Fibroblast of villous mesenchyme (primary cell): ENCODE data around the gene GJD3. TPM values are rescaled to one million over a fixed set of nuclear protein-coding genes. Genes with fewer than 3 reads are reported as not detected.
A peak's percentile ranks its signal among the peaks of the same experiment; 100 is the strongest.

Experiments used
- DNase-seq: peaks from one replicate; pipeline ENCODE4 v3.0.0-alpha.2; 2010; ENCODE audit warnings: low read depth
- H3K4me3 ChIP-seq: 2 replicates; pipeline ENCODE4 v1.5.1; 2011; ENCODE audit warnings: low read depth, mild to moderate bottlenecking, low read length
- total RNA-seq: library from RNA; depleted of rRNA; stranded (reverse); fragments of >200 nt; gene quantifications from 2 replicates; pipeline ENCODE4 v1.2.3, GENCODE V29; 2012
- TF ChIP-seq, protein P1 (sequence below): IDR thresholded peaks from 2 replicates; pipeline ENCODE4 v1.5.1; 2012; ENCODE audit warnings: low read depth, mild to moderate bottlenecking, low read length; ENCODE audit not compliant: insufficient read depth

The GJD3 gene
- total RNA-seq, 1 donor = 2.2 TPM

DNA sequence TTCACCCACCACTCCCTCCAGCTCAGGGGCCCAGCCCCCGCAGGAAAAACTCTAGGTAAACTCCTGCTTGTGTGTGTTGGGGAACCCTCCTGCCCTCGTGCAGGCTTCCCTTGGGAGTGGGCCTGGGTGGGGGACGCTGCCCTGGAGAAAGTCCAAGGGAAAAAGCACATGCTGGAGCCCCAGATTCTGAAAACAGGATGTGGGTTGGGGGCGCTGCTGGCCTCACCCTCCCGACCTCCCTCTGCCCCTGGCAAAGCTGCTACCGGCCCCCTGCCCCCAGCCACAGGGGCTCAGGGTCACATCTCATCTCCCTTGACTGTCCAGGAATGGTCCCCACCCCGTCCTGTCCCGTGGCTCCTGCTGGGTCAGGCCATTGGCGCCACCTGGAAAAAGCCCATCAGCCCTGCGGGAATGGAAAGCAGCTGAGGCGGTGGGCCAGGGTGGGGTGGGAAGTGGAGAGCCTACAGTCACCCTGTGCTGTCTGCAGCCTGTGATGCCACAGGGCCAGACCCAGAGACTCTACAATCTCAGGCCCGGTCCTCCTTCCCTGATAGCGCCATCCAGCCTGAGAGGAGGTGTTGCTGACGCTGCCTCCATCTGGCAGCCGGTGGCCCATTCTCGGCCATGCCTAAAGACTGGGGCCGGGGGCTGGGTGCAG lies 2.5 kb upstream of the GJD3 start:
- DNase-seq = no peak
- TF ChIP-seq, protein P1, sequence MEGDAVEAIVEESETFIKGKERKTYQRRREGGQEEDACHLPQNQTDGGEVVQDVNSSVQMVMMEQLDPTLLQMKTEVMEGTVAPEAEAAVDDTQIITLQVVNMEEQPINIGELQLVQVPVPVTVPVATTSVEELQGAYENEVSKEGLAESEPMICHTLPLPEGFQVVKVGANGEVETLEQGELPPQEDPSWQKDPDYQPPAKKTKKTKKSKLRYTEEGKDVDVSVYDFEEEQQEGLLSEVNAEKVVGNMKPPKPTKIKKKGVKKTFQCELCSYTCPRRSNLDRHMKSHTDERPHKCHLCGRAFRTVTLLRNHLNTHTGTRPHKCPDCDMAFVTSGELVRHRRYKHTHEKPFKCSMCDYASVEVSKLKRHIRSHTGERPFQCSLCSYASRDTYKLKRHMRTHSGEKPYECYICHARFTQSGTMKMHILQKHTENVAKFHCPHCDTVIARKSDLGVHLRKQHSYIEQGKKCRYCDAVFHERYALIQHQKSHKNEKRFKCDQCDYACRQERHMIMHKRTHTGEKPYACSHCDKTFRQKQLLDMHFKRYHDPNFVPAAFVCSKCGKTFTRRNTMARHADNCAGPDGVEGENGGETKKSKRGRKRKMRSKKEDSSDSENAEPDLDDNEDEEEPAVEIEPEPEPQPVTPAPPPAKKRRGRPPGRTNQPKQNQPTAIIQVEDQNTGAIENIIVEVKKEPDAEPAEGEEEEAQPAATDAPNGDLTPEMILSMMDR = no peak
- no peak overlapping the region for H3K4me3 ChIP-seq

DNA sequence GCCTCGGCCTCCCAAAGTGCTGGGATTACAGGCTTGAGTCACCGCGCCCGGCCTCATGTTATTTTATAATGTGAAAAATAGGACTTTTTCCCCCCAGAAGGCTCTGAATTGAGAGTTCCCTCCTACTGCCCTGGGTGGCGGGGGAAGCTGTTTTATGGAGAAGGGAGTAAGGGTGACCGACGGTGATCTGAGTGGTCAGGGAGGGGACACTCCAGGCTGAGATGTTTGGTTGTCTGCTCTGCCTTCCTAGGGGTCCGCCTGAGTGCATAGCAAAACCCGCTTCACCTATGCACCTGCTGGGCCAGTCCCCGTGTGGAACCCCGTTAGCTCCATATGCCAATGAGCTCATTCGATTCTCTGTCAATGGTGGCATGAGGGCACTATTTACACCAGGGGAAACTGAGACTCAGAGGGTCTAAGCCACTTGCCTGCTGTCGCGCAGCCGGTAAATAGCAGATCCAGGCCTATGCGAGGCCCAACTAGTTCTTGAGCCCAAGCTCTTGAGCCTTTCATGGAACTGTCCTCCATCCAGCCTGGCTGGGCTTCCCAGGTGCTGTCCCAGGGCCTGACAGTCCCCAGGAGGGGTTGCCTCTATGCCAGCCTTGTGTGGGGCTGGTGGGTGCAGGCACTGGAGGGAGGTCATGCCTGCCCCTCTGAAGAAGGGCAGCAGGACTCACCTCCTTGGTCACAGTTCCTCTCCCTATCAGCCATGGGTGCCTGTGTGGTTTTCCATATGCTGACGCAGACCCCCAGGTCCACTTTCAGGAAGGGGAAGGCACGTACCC lies 1.7 kb upstream of the GJD3 start:
- TF ChIP-seq, protein P1 = no peak
- no peak for DNase-seq
- H3K4me3 ChIP-seq = no peak overlapping the region

GRCh38 chr17:40364906-40365305 lies 369 bp upstream of the GJD3 start:
- H3K4me3 ChIP-seq = no peak overlapping the region
- TF ChIP-seq, protein P1 = no peak
- DNase-seq = no peak

GRCh38 chr17:40363111-40363827 lies 1.3 kb downstream of the GJD3 start:
- peak; percentile 42 for DNase-seq
- TF ChIP-seq, protein P1 = no peak

GRCh38 chr17:40362696-40363110 lies 1.8 kb downstream of the GJD3 start:
- TF ChIP-seq, protein P1 = peak; percentile 65
- peak; percentile 76 for DNase-seq
- H3K4me3 ChIP-seq = peak overlapping the region; percentile 62

More at GRCh38 chr17:40363111-40363827, 1.3 kb downstream of the GJD3 start:
- peak overlapping the region; percentile 62 for H3K4me3 ChIP-seq

GRCh38 chr17:40361925-40362695 lies 2.4 kb downstream of the GJD3 start:
- no peak for DNase-seq
- TF ChIP-seq, protein P1 = no peak
- peak overlapping the region; percentile 62 for H3K4me3 ChIP-seq
